ENCODE measurements around the gene LAG3. TPM values are rescaled to one million over a fixed set of nuclear protein-coding genes. Genes with fewer than 3 reads are reported as not detected.

LAG3 gene
- total and polyA plus RNA-seq, 10 of the 15 experiments (the other 5 are each of a cell fraction or from before 2014, with no cell fraction given): 0.52 to 4.2 (median 1.0) TPM; not detected in 1

- no peaks in the 10 kb centered on the region; the same call in 1 of the 2 replicates for H3K4me1 ChIP-seq (ENCODE audit: control insufficient read depth, insufficient read depth, low read length)
- no peaks in the 10 kb centered on the region for H3K27me3 ChIP-seq (replicated peaks in 1 of 2; ENCODE audit: control insufficient read depth in 2 of 2, insufficient read depth in 2 of 2, low read length in 1 of 2)
- peak within 1 kb of the TSS; percentile 80 for H3K27ac ChIP-seq (ENCODE audit: control insufficient read depth, insufficient read depth)
- DNase-seq (ENCODE audit: low read depth, low spot score) (peak; percentile 97), FAIRE-seq (peak; percentile 99), ATAC-seq (peak; percentile 98)
- intact Hi-C loops (cut with micrococcal nuclease; ENCODE audit: unreplicated experiment): loop anchor here (1.0 kb wide), 1 partner anchor 35 kb away; the partner anchor contains the start of gene ZNF384
- ChIA-PET CTCF (interaction anchor here (0.7 to 3.5 kb wide), 27 partner anchors 9 to 411 kb away, joined by 3 to 28 read pairs (median 4); partner anchors contain the start of genes CDCA3, MLF2, USP5 and ZNF384), POLR2A (interaction anchor here (0.6 to 3.6 kb wide), 22 partner anchors 9 to 298 kb away, joined by 3 to 53 read pairs (median 5); partner anchors contain the start of genes CDCA3, GAPDH, LPAR5 and MLF2), RAD21 (ENCODE audit: unreplicated experiment) (interaction anchor here (0.7 to 3.3 kb wide), 16 partner anchors 22 to 129 kb away, joined by 3 to 45 read pairs (median 5); partner anchors contain the start of genes CDCA3, LPAR5, MLF2 and PTMS), SMC1A (ENCODE audit: uncharacterized antibody, unreplicated experiment) (interaction anchor here (0.6 to 3.1 kb wide), 16 partner anchors 10 to 128 kb away, joined by 3 to 31 read pairs (median 4); partner anchors contain the start of genes CDCA3, MLF2, USP5 and ZNF384)
- no peaks in the 10 kb centered on the region for H4K20me1 ChIP-seq (ENCODE audit: control insufficient read depth, insufficient read depth)
- H3K4me3 ChIP-seq: peak within 1 kb of the TSS; percentile 91
- H3K9me3 ChIP-seq (replicated peaks; ENCODE audit: control insufficient read depth, insufficient read depth, low read length): no peaks in the 10 kb centered on the region
- WGBS (ENCODE audit: insufficient coverage, insufficient replicate concordance, low lambda C conversion rate, missing lambda C conversion rate): under 1% methylated on average over 48 of the region's 49 CpGs
- BruUV-seq (replicated peaks): no TSS peak
- in situ Hi-C loops (cut with MboI): no loop called here
- peak within 1 kb of the TSS; percentile 93 for H2AFZ ChIP-seq (ENCODE audit: control insufficient read depth, low read depth, low read length)
- peaks cover 0 to 3% of the 10 kb centered on the region in 2 experiments; a peak in 1 of 4 replicates for H3K36me3 ChIP-seq (ENCODE audit: control insufficient read depth in 2 of 2, insufficient read depth in 2 of 2, low read length in 1 of 2)
- peak within 1 kb of the TSS; percentile 98 for H3K4me2 ChIP-seq (ENCODE audit: control insufficient read depth, insufficient read depth)
- peak within 1 kb of the TSS; percentile 91 for H3K9ac ChIP-seq (ENCODE audit: control insufficient read depth, insufficient read depth, low read length)
- H3K79me2 ChIP-seq (ENCODE audit: control insufficient read depth, insufficient read depth, low read length): peaks cover 10% of the 10 kb centered on the region
- TF ChIP-seq, protein P1, sequence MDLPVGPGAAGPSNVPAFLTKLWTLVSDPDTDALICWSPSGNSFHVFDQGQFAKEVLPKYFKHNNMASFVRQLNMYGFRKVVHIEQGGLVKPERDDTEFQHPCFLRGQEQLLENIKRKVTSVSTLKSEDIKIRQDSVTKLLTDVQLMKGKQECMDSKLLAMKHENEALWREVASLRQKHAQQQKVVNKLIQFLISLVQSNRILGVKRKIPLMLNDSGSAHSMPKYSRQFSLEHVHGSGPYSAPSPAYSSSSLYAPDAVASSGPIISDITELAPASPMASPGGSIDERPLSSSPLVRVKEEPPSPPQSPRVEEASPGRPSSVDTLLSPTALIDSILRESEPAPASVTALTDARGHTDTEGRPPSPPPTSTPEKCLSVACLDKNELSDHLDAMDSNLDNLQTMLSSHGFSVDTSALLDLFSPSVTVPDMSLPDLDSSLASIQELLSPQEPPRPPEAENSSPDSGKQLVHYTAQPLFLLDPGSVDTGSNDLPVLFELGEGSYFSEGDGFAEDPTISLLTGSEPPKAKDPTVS (IDR thresholded peaks at IDR 0.05; ENCODE audit: low read depth, low read length): peak; percentile 42; the same call in 1 of the 2 replicates
- TF ChIP-seq ESRRA (IDR thresholded peaks at IDR 0.05; ENCODE audit: low read length) (peak; percentile 46; the same call in 1 of the 2 replicates), SREBF2 (IDR thresholded peaks at IDR 0.05; ENCODE audit: low read length) (peak; percentile 59), HDAC2 (IDR thresholded peaks at IDR 0.05) (no peak), TCF12 (IDR thresholded peaks at IDR 0.05; ENCODE audit: low read depth, low read length) (peak; percentile 92; the same call in 1 of the 2 replicates), CREM (IDR thresholded peaks at IDR 0.05; ENCODE audit: low read depth) (peak; percentile 98), NKRF (conservative IDR thresholded peaks at IDR 0.05) (no peak; the same call in 1 of the 2 replicates), RCOR1 (conservative IDR thresholded peaks at IDR 0.05; ENCODE audit: low read depth, low read length) (peak; percentile 76; the same call in 1 of the 2 replicates), ZBTB33 (IDR thresholded peaks at IDR 0.05) (no peak), ZNF384 (IDR thresholded peaks at IDR 0.05; ENCODE audit: borderline replicate concordance, low read depth, low read length) (peak; percentile 39; the same call in 1 of the 2 replicates), RFX5 (IDR thresholded peaks at IDR 0.05; ENCODE audit: low read depth, low read length) (peak; percentile 56), SIN3A (IDR thresholded peaks at IDR 0.05; ENCODE audit: low read depth, low read length) (peak; percentile 92)
- TF ChIP-seq, protein P2, sequence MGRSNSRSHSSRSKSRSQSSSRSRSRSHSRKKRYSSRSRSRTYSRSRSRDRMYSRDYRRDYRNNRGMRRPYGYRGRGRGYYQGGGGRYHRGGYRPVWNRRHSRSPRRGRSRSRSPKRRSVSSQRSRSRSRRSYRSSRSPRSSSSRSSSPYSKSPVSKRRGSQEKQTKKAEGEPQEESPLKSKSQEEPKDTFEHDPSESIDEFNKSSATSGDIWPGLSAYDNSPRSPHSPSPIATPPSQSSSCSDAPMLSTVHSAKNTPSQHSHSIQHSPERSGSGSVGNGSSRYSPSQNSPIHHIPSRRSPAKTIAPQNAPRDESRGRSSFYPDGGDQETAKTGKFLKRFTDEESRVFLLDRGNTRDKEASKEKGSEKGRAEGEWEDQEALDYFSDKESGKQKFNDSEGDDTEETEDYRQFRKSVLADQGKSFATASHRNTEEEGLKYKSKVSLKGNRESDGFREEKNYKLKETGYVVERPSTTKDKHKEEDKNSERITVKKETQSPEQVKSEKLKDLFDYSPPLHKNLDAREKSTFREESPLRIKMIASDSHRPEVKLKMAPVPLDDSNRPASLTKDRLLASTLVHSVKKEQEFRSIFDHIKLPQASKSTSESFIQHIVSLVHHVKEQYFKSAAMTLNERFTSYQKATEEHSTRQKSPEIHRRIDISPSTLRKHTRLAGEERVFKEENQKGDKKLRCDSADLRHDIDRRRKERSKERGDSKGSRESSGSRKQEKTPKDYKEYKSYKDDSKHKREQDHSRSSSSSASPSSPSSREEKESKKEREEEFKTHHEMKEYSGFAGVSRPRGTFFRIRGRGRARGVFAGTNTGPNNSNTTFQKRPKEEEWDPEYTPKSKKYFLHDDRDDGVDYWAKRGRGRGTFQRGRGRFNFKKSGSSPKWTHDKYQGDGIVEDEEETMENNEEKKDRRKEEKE (IDR thresholded peaks at IDR 0.05): no peak
These were observed 48.5 kb upstream of the LAG3 start, which contains the start of gene COPS7A for GRCh38 chr12:6723607-6724408. Gene COPS7A (plus strand): TSS chr12:6724046. CDS start chr12:6724657, 611 bp downstream.

Measured in GM12878 (cell line).